Fibroblast of lung (primary cell): Measurements from ENCODE around the gene ARID1B.

Experiments used
- CTCF ChIP-seq, 2 donors: IDR thresholded peaks in 1 of 2; conservative IDR thresholded peaks in 1 of 2; 1 replicate in 1 of 2; 2 replicates in 1 of 2; pipeline ENCODE4 v1.5.1; 2011 to 2012; ENCODE audit warnings: low read length in 2 of 2, control low read depth in 1 of 2, inconsistent platforms in 1 of 2, low read depth in 1 of 2, mild to moderate bottlenecking in 1 of 2
- EZH2 ChIP-seq: IDR thresholded peaks from 2 replicates; pipeline ENCODE4 v1.5.1; 2012; ENCODE audit warnings: low read length, control low read depth, mild to moderate bottlenecking; ENCODE audit errors: missing control alignments

- TF ChIP-seq CTCF (conservative IDR thresholded peaks at IDR 0.05 in 1 of 2, IDR thresholded peaks at IDR 0.05 in 1 of 2; ENCODE audit: low read depth in 1 of 2, low read length in 2 of 2) (no peak), EZH2 (no peak)
Measured at GRCh38 chr6:157020881-157021343, 243.7 kb downstream of the ARID1B start.
